Left kidney (tissue), 8 donors: ENCODE data around the gene FIGLA. TPM values are rescaled to one million over a fixed set of nuclear protein-coding genes. Genes with fewer than 3 reads are reported as not detected.

Experiments
- DNase-seq: peaks from one replicate; pipeline ENCODE4 v3.0.0-alpha.2; 2013
- long read RNA-seq, 8 donors: transcript quantifications; one replicate each; lab custom pipeline, GENCODE V29; 2026
- polyA plus RNA-seq: library from polyadenylated mRNA; unstranded; fragments of 120-200 nt; gene quantifications from one replicate; pipeline ENCODE4 v1.2.1, GENCODE V29; 2013; ENCODE audit not compliant: insufficient read length

The FIGLA gene
- not detected for polyA plus RNA-seq
- long read RNA-seq, donor 1 = 0 reads
- long read RNA-seq, donor 2 = 0 reads
- long read RNA-seq, donor 3 = 0 reads
- long read RNA-seq, donor 4 = 0 reads
- long read RNA-seq, donor 5 = 0 reads
- long read RNA-seq, donor 6 = 0 reads
- long read RNA-seq, donor 7 = 0 reads
- long read RNA-seq, donor 8 = 0 reads

GRCh38 chr2:70790136-70790828, at the start of gene FIGLA:
Gene FIGLA (minus strand): TSS chr2:70790643. CDS start chr2:70790638, 5 bp downstream.
- peak; percentile 11 for DNase-seq

- no peak for DNase-seq
Observed at GRCh38 chr2:70837980-70838925, 47.8 kb upstream of the FIGLA start.

GRCh38 chr2:70835643-70836042, 45.2 kb upstream of the FIGLA start, which contains the start of gene CD207:
Gene CD207 (minus strand): TSS chr2:70835816. CDS start chr2:70835776, 40 bp downstream.
- no peak for DNase-seq

GRCh38 chr2:70834881-70835280, 44.4 kb upstream of the FIGLA start:
- DNase-seq = no peak

GRCh38 chr2:70834106-70834505, 43.7 kb upstream of the FIGLA start:
- no peak for DNase-seq

GRCh38 chr2:70833246-70833645, 42.8 kb upstream of the FIGLA start:
- DNase-seq = no peak

GRCh38 chr2:70832386-70832785, 41.9 kb upstream of the FIGLA start:
- no peak for DNase-seq

- DNase-seq = no peak
Observed at GRCh38 chr2:70831861-70832260, 41.4 kb upstream of the FIGLA start.

- DNase-seq = no peak
Observed at GRCh38 chr2:70830366-70830765, 39.9 kb upstream of the FIGLA start.

GRCh38 chr2:70829916-70830315, 39.5 kb upstream of the FIGLA start:
- DNase-seq = no peak

GRCh38 chr2:70828914-70829824, 38.7 kb upstream of the FIGLA start:
- no peak for DNase-seq

GRCh38 chr2:70828115-70828514, 37.7 kb upstream of the FIGLA start:
- DNase-seq = no peak

GRCh38 chr2:70827388-70827787, 36.9 kb upstream of the FIGLA start:
- no peak for DNase-seq

GRCh38 chr2:70826696-70827350, 36.4 kb upstream of the FIGLA start:
- DNase-seq = no peak

- DNase-seq = no peak
Observed at GRCh38 chr2:70823249-70823648, 32.8 kb upstream of the FIGLA start.

- DNase-seq = no peak
Observed at GRCh38 chr2:70822843-70823242, 32.4 kb upstream of the FIGLA start.

GRCh38 chr2:70820499-70820898, 30.1 kb upstream of the FIGLA start, which contains the start of gene CLEC4F:
Gene CLEC4F (minus strand): TSS chr2:70820599. CDS start chr2:70820523, 76 bp downstream.
- no peak for DNase-seq

- peak; percentile 0 for DNase-seq
Observed at GRCh38 chr2:70817284-70817954, 27.0 kb upstream of the FIGLA start.

GRCh38 chr2:70816726-70817125, 26.3 kb upstream of the FIGLA start:
- no peak for DNase-seq
